ENCODE data around the gene ZNF276. TPM values are rescaled to one million over a fixed set of nuclear protein-coding genes. Genes with fewer than 3 reads are reported as not detected.

The ZNF276 gene
- total RNA-seq, 4 donors from 2014 or later = 10.9 to 39.6 (median 22.2) TPM

- TF ChIP-seq CTCF (IDR thresholded peaks at IDR 0.05; ENCODE audit: low read depth) = no peak
Observed at GRCh38 chr16:89775223-89775622, 53.9 kb downstream of the ZNF276 start.

- no peak for TF ChIP-seq CTCF (IDR thresholded peaks at IDR 0.05; ENCODE audit: low read depth)
Observed at GRCh38 chr16:89779231-89779908, 58.0 kb downstream of the ZNF276 start.

DNA sequence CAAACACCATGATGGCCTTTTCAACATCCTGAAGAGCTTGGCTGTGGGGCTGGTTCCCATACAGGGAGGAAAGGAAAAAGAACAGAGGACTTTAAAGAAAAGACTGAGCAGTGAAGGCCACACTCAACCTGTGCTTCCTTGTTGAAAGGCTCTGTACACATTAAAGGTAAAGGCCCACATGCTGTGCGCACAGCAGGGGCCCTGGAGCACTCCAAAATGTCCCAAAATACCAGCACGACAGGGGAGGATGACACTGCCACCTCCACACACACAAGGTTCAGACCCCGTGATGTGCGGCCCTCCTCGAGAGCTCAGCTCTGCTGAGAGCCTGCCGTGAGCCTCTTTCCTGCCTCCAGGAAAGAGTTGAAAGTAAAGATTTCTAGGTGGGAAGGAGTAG, 58.6 kb downstream of the ZNF276 start:
- no peak for TF ChIP-seq CTCF (IDR thresholded peaks at IDR 0.05; ENCODE audit: low read depth)

- TF ChIP-seq CTCF (IDR thresholded peaks at IDR 0.05; ENCODE audit: low read depth) = no peak
Observed at GRCh38 chr16:89782489-89782888, 61.2 kb downstream of the ZNF276 start.

- TF ChIP-seq CTCF (IDR thresholded peaks at IDR 0.05; ENCODE audit: low read depth) = no peak
Observed at GRCh38 chr16:89784406-89784805, 63.1 kb downstream of the ZNF276 start.

- no peak for TF ChIP-seq CTCF (IDR thresholded peaks at IDR 0.05; ENCODE audit: low read depth)
Observed at GRCh38 chr16:89785523-89786155, 64.3 kb downstream of the ZNF276 start.

DNA sequence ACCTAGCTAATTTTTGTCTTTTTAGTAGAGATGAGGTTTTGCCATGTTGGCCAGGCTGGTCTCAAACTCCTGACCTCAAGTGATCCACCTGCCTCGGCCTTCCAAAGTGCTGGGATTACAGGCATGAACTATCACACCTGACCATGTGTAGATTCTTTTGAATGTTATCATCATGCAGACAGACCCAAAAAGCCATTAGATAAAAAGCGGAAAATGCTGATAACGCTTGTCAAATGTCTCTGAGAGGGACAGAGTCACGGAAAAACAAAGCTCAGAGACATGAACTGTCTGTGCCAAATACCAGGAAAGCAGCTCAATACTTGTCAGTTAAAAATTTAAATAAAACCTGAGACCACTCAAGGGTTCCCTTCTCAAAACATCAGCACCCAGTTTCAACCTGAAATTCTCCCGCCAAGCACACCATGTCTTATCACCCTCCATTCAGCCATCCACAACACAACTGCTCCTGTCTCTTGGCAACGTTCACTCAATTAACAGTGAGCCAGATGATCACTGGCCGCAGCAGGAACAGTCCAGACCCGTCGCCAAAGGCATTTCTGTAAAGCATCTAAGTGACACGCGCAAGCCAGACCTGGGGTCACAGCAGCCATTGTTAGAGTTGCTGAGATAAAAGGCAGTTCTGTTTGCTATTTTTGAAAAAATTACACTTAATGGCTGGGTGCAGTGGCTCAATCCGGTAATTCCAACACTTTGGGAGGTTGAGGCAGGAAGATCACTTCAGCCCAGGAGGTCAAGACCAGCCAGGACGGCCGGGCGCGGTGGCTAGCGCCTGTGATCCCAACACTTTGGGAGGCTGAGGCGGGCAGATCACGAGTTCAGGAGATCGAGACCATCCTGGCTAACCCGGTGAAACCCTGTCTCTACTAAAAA, 65.4 kb downstream of the ZNF276 start:
- TF ChIP-seq CTCF (IDR thresholded peaks at IDR 0.05; ENCODE audit: low read depth) = no peak
